Activated CD4-positive, alpha-beta T cell treated with anti-CD3 and anti-CD28 coated beads for 1 hour (primary cell): ENCODE measurements around the gene FOXL3.
A peak's percentile ranks its signal among the peaks of the same experiment; 100 is the strongest.
"Not testable (repeated sequence)": the region's sequence is repeated elsewhere in the genome, so short reads cannot be mapped to it uniquely, and the experiment has no call there.

Source experiments
- DNase-seq: peaks from one replicate; pipeline ENCODE4 v3.0.0-alpha.2; 2020

The FOXL3 gene

GRCh38 chr7:255721-256361 lies 34.1 kb upstream of the FOXL3 start:
- no peak for DNase-seq

GRCh38 chr7:256461-256940 lies 33.5 kb upstream of the FOXL3 start:
- no peak for DNase-seq

GRCh38 chr7:256981-257646 lies 32.9 kb upstream of the FOXL3 start:
- DNase-seq: no peak

DNA sequence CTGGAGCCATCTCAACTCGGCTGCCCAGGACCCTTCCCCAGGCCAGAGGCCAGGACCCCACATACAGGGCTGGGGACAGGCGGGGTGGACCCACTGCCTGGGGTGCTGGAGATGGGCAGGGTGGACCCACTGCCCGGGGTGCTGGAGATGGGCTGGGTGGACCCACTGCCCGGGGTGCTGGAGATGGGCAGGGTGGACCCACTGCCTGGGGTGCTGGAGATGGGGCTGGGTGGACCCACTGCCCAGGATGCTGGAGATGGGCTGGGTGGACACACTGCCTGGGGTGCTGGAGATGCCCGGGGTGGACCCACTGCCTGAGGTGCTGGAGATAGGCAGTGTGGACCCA lies 32.4 kb upstream of the FOXL3 start:
- no peak for DNase-seq

DNA sequence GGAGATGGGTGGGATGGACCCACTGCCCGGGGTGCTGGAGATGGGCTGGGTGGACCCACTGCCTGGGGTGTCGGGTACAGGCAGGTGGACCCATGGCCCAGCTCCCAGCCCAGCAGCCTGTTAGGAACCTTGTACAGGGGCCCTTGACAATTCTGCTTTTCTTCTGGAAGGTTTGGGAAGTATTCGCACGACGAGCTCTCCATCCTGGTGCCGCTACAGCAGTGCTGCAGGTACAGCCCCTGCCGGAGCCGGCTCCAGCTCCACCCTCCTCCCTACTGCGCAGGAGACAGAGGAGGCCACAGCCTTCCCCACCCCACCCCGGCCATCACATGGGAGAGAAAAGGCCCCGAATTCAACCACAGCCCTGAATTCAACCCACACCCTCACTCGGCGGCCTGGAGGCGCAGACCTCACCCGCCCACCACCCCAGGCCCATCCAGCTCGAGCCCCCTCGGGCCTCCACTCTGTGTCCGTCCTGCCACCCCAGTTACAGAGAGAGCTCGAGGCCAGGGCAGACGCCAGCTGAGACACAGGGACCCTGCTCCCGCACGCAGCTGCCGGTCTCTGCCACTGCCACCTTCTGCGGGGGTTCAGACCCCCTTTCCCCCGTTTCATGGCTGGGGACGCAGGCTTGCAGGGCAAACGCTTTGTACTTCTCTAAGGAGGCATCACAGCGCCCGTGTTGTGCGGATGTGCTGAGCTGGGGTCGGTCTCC lies 31.3 kb upstream of the FOXL3 start:
- DNase-seq: no peak

DNA sequence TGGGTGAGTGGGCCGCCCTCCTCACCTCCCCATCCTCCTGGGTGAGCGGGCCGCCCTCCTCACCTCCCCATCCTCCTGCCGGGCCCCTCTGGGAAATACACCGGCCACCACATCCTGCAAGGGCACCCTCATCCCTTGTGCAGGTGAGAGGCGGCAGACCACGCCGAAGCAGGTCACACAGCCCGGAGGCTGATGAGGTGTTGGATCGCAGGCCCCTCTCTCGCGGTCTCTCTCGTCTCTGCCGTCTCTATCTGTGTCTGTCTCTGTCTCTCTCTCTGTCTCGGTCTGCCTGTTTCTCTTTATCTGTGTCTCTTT lies 30.8 kb upstream of the FOXL3 start:
- DNase-seq: no peak

DNA sequence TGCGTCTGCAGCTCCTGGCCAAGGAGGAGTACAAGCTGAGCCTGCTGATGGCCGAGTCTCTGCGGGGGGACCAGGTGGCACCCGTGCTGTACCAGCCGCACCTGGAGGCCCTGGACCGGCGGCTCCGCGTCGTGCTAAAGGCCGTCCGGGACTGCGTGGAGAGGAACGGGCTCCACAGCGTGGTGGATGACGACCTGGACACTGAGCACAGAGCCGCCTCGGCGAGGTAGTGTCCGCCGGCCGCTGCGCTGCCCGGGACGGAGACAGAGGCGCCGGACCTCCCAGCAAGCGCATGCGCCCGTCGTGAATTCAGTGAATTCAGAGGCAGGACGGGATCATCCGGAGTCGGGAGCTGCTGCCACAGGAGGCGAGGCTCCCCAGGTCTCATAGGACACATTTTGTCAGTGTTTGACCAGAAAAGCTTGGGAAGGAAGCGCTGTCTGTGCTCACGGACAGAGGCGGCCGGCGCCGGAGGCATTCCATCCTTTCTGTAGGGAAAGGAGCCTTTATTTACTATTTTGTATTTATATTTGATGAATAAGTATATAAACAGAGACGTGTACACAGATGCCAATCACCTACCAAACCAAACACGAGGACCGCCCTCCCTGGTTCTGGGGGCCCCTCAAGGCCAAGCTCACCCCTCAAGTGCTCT lies 30.1 kb upstream of the FOXL3 start:
- no peak for DNase-seq

DNA sequence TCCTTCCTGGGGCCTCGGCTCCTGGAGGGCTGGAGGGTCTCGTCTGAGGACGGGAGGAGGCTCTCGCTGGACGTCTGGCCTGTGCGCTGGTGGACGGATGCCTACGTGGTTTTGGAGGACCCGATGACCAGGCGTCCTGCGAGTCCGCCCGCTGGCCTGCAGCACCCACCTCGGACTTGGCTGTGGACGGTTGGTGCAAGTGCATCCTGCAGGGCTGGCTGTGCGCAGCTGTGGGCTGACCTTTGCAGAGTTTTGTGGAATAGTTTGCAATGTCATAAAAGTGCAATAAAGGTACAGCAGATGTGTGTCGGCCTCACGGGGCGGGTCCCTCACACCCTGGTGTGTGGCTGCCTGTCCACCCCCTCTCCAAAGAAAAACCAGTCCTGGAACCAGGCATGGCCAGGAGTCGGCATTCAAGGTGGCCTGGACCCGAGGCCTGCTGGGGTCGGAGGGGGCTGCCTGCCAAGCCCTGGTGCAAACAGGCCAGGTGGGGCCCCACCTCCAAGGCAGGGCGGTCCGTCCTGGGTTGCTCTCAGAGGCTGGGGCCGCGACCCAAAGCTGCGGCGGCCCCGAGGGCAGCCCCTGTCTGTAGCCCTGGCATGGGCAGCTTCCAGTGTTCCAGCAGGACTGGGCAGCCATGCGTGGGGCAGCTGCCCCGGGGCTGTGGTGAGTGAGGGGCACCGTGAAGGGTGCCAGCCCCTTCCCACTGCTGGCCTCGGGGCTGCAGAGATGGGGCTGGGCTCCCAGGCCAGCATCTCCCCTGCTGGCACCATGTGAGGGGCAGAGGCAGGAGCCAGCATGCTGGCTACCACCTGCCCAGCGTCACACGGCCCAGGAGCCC lies 29.3 kb upstream of the FOXL3 start:
- DNase-seq: no peak

DNA sequence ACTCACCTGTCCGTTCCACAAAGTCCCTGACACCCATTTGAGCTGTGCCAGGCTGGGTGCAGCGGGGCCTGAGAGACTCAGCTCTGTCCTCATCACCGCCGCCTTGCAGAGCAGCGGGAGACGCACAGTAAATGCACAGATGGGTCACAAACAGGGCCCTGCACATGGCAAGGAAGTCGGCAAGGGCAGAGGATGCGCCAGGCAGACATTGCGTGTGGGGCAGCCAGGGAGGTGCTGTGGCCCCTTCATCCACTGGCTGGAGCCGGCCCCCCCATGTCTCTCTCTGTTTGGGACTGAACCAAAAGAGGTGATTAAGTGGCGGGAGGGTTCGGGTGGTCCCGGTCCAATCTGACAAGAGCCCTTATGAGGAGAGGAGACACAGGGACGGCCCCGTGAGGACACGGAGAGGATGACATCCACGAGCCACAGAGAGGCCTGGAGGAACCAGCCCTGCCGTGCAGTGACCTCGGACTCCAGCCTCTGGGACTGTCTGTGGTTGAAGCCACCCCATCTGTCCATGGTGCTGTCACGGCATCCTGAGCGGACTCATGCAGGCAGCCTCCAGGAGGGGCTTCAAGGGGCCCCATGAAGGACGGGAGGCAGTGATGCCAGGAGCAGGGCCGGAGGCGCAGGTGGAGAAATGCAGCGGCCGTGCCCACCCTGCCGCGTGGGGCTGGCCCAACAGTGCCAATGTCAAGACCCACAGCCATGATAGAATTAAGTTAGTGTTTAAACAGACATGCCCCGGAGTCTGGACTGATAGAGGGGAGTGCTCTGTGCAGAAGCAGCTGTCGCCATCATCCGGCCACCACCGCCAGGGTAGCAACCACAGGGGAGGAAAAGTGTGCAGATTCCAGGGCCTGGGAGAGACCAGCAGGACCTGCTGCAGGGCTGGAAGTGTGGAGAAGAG lies 28.4 kb upstream of the FOXL3 start:
- no peak for DNase-seq

GRCh38 chr7:262251-262572 lies 27.8 kb upstream of the FOXL3 start:
- no peak for DNase-seq

GRCh38 chr7:262631-263311 lies 27.2 kb upstream of the FOXL3 start:
- peak; percentile 30 for DNase-seq

- DNase-seq: not testable (repeated sequence)
These were observed 26.3 kb upstream of the FOXL3 start for GRCh38 chr7:263483-264351.

- DNase-seq: no peak
These were observed 25.3 kb upstream of the FOXL3 start for GRCh38 chr7:264541-265191.

GRCh38 chr7:265192-265997 lies 24.6 kb upstream of the FOXL3 start:
- DNase-seq: no peak

DNA sequence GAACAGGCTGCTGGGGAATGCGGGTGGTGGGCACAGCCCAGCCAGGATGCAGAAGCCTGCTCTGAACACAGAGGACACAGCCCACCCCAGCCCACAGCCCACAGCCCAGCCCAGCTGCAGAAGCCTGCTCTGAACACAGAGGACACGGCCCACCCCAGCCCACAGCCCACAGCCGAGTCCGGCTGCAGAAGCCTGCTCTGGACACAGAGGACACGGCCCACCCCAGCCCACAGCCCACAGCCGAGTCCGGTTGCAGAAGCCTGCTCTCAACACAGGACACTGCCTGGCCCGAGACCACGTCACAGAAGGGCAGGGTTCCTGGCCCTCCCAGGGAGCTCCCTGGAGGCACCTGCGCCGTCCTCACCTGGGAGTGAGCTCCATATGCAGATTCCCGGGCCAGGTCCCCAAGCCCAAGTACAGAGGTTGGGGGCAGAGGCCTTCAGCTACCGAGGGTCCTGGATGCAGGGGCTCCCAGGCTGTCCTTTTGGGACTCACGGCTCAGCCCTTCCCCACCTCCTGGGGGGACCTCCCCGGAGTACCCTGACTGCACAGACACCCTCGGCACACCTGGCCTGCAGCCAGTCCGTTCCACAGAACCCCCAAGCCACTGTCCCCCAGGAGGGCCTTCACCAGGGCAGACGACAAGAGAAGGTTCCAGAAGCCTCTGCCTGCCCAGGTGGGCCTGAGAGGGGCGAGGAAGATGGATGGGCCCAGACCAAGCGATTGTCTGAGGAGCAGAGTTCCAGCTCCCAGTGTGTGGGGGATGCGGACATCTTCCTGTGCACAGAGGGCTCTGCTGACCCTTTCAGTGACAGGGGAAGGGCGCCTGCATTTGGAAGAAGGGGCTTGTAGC lies 23.7 kb upstream of the FOXL3 start:
- DNase-seq: no peak

DNA sequence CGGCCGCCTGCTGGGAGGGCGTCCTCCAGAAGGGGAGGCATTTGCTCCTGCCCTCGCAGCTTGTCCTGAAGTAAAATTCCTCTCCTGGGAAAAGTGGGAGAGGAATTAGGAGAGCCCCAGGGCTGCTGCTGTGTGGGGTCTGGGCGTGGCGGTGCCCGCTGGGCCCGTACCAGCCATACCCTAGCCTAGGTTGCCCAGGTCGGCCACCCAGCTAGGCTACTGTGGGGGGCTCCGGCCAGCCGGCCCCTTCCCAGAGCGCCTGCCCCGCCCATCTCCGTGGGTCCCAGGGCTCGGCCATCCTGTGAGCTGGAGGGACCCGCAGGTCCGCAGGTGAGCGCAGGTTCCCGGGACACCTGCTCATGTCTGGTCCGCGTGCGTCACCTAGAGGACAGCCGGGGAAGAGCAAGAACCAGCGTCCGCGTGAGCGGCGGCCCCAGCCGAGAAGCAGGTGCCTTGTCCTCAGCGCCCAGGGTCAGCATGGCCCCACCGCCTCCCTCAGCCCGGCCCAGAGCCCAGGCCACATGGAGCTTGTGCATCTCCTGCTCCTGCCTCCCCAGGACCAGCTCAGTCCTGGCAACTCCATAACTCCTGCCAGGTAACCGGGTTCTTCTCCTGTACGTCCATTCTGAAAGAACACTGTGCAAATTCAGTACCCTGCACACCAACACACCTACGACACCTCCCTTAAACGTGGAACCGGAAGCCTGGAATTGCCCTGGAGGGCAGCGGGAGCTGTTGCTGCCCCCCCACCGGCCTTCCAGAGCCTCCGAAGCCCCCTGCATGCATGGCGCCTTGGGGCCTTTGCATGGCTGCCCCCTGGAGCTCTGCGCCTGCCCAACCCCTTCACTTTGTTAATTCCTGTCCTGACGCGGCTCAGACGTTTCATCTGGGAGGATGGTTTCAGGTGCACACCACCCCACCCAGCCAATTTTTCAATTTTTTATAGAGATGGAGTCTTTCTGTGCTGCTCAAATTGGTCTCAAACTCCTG lies 22.8 kb upstream of the FOXL3 start:
- DNase-seq: no peak

- no peak for DNase-seq
These were observed 21.0 kb upstream of the FOXL3 start for GRCh38 chr7:268991-269390.
